NCI-H748 treated with DMSO at 0.1 percent for 48 hours (cell line): ENCODE data around the gene VAV2.

ENCODE experiments used
- DNase-seq: peaks from one replicate; lab custom pipeline; 2025; lab: John Stamatoyannopoulos, UW

Gene VAV2

DNA sequence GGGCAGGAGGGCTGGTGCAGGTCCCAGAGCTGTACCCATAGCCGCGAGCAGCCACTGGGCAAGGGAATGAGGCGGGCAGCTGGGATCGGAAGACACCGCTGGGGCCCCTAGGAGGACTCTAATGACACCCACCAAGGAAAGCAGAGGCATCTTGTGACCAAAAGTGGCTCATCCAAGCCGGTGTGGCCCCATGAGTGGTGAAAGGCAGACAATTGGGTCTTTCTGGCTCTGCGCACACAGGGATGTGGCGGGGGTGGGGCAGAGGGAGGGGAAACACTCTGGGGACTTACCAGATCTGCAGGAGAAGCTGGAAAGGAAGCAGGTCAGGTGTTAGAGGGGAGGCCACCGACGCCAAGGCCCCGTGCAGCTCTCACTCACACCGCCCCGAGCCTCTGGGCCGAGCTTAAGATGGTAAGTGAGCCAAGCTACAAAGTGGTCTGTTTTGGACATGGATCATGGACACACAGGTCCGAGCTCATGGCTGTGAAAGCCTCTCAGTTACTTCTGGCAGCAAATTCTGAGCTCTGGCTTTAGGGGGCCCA is 211.6 kb downstream of the VAV2 start:
- DNase-seq = no peak

DNA sequence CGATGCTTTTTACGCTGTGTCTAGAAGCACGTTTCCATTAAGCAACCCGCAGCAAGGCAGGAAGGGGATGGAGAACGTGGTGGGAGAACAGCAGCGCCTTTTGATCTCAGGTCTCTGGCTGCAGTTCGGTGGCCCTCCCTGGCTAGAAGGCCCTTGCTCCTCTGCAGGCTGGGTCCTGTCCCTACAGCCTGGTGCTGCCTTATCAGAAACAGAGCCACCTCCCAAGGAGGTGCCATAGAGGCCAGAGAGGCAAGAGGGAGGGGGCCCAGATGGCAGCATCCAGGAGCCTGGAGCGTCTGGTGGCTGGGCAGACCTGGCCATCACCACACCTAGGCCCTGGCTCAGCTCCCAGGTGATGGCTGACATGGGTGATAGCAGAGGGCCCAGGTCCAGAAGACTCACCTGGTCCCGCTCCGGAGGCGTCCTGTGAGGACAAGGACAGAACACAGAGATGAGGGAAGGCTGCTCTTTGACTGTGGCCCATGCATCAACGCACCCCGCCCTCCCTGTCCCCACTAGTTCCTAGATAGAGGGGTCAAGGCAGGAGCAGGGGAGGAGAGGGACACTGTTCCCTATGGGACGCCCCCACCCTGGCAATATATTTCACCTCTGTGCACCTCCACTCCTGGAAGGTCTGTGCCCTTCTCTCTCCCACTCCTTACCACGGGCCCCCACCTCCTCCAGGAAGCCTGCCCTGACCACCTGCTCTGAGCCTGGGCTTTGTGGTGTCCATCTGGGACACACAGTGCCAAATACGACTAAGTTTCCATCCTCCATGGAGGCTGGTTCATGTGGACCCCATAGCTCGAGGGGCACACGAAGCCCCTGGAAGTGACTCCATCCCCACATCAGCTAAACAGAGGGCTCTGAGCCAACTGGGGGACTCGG is 212.4 kb downstream of the VAV2 start:
- no peak for DNase-seq

DNA sequence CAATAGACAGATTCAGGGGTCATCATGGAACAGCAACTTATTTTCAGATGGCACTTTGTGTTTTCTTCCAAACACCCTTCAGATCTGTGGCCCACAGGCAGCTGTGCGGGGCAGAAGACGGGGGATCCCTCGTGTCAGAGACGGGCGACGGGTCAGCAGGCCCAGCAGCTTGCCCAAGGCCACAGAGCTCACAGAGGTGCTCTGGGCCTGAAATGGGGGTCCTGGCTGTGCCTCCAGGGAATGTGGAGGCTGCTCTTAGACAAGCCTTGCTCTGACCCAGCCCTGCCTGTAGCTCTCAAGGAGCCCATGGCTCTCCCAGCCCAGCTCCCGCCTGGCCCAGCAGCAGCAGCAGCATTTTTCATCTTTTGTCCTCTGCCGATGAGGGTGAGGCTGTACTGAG is 213.0 kb downstream of the VAV2 start:
- no peak for DNase-seq

DNA sequence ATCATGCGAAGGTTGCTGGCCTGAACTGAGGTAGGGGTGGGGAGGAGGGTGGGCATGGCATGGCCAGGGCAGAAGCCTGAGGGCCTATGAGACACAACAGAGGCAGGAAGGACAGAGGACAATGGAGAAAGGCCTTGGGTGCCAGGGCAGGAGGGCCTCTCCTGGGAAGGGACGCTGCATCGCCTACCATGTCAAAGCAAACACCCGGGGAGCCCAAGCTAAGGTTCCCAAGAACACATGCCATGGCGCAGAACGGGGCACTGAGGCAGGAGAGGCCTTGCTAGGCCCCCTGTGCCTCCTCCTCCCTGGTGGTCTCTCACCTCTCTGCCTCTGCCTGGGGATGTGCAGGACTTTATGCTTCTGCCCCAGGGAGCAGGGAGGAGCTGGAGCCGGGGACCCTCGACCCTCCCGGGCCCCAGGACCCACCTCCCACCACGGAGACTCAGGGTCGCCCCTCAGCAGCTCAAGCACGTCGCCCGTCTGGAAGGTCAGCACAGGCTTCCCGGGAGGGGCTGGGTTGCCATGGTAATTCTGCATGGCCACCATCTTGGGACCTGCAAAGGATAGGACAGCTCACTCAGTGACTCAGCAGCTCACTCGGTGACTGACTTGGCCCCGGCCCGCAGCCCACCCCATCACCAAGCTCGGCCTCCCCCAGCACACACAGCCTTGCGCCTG is 213.6 kb downstream of the VAV2 start:
- no peak for DNase-seq

DNA sequence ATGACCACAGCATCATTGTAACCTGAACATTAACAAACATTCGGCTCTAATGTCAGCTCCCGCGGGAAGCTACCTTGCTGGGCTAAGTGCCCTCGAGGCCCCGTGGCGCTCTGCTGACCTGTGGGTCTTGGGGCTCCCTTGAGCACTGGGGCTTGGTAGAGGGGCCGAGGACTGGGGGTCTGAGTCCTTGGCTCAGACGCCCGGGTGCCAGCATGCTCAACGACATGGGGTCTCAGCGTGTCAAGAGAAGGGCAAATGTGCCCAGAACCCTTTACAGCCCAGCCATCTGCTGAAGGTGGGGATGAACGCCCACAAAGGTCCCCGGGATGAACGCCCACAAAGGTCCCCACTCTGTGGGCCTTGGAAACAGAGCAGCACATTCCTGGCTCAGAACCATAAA is 214.3 kb downstream of the VAV2 start:
- no peak for DNase-seq

DNA sequence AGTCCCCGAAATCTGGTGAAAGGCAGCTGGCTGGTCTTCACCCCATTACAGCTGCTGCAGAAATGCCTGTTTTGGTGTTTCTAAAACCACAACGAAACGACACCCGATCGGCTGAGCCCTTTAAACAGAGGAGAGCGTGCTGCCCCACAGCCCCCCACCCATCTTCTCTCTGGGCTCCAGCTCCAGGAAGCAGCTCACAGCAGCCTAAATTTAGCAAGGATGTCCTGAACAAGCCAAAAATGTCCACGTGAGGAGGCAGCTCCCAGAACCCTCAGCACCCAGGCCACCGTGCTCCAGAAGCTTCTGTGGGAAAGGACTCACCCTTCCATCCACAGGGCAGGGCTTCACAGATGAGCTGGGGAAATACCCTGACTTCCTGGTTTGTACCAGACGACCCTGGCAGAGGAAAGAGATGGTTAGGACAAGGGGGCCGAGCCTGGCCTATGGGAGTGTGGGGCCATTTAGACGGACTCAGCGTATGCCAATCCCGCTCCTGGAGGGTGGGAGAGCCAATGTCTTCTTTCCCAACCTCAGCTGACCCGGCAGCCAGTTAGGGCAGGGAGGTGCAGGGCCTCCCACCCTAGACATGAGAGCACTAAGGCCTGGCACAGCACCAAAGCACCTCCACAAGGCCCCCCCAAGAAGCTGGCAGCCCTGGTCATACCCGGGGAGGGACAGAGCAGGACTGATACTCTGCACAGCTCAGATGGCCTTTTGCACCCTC is 214.9 kb downstream of the VAV2 start:
- no peak for DNase-seq

DNA sequence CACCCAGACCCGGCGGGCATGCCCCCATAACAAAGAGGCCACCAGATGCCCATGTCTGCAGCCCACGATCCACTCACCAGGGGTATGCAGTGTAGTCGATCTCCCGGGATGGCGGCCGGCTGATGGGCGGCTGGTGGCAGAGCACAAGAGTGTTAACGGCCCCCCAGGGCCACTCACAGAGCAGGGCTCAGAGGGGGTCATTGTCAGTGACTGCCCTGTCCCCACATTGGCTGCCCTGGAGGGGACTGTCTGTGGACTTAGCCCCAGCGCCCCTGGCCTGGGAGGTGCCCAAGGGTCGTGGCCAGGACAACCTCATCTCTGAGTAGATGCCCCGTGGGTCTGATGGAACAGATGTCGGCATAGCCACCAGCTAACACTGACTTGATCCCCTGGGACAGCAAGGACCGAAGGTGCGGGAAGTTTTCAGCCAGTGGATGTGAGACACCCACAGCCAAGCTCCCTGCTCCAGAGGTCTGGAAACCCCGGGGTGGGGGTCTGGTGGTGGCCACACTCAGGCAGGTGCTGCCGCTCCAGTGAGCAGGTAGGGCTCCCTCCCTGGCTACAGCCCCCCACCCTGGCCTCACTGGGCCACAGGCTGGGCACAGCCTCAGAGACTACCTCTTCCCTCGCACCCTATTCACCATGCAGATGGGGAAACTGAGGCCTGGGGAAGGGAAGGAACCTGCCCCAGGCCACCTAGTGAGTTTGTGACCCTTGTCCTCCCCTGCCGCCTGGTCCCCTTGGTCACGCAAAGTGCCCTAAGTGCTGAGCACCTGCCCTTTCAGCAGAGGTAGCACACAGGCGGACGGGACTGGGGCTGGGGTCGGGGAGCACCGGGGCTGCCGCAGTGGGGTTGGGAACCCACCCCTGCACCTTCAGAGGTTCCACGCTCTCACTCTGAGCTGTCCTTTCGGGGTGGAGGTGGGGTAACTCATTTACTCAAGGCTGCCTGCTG is 215.9 kb downstream of the VAV2 start:
- DNase-seq = no peak

DNA sequence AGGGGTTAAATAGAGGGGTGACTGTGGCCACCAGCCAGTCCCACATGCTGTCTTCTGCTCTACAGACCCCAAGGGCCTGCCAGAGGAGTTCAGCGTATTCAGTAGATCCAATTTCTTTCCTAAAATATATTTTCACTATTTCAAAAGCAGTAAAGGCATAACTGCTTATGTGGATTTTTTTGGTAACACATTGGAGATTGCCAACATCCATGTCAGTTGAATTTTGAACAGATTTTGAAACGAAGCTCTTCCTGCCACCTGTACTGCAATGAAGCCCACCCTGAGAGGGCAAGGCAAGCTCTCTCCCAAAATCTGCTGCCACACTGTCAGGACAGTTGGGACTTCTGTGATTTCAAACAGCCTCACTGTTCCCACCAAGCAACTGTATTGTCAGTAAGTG is 216.8 kb downstream of the VAV2 start:
- no peak for DNase-seq

DNA sequence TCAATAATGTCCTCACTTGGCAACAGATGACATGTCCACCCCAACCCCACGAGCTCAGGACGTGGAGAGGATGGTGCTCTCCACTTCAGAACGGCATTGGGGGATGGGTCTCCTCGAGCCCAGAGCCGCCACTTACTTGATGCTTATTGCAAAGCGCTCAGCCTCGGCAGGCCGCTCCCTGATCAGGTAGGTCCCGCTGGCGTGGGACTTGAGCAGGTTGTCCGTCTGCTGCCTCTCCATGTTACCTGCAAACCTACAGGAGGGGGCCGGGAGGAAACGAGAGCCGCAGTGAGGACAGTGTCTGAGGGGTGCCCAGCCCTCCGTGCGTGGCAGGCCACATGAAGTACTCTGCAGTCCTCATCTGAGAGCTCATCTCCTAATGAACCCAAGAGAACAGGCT is 217.3 kb downstream of the VAV2 start:
- DNase-seq = no peak

DNA sequence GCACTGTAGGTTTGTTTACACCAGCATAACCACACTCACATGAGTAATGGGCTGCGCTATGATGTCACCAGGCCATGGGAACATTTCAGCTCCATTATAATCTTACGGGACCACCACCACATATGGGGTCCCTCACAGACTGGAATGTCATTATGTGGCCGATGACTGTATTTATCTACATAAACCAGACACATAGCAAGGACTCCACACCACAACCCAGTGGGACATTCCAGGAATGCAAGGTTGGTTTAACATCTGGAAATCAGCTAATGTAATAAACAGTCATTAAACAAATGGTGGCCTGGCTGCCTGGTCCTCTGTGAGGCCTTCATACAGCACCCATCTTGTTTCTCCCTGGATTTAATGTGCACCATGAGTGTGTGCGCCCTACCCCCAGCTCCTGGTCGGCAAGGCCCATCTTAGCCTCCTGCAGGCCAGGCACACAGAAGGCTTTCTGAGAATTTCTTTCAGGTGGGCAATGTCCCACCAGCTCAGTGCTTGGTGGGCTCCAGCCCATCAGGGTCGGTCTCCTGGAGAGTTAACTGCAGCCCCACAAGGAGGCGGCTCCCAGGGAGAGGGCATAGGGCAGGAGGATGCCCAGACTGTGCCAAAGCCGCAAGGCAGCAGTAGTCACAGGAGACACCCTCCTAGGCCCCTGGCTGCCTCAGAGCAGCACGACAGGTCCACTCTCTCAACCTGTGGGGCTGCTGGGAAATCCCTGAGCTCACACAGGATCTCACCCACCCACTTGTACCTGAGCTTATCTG is 218.1 kb downstream of the VAV2 start:
- DNase-seq = no peak

DNA sequence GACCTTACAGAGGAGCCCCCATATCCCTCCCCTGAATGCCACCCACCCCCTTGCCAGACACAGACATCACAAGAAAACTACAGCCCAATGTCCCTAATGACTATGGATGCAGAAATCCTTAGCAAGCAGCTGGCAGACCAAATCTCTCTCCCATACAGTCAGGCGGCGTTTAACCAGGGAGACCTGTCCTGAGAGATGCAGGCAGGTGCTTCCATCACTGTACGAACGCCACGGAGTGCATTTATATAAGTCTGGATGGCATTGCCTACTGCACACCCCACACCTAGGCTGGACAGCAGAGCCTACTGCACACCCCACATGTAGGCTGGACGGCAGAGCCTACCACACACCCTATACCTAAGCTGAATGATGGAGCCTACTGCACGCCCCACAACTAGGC is 219.5 kb downstream of the VAV2 start:
- DNase-seq = no peak

DNA sequence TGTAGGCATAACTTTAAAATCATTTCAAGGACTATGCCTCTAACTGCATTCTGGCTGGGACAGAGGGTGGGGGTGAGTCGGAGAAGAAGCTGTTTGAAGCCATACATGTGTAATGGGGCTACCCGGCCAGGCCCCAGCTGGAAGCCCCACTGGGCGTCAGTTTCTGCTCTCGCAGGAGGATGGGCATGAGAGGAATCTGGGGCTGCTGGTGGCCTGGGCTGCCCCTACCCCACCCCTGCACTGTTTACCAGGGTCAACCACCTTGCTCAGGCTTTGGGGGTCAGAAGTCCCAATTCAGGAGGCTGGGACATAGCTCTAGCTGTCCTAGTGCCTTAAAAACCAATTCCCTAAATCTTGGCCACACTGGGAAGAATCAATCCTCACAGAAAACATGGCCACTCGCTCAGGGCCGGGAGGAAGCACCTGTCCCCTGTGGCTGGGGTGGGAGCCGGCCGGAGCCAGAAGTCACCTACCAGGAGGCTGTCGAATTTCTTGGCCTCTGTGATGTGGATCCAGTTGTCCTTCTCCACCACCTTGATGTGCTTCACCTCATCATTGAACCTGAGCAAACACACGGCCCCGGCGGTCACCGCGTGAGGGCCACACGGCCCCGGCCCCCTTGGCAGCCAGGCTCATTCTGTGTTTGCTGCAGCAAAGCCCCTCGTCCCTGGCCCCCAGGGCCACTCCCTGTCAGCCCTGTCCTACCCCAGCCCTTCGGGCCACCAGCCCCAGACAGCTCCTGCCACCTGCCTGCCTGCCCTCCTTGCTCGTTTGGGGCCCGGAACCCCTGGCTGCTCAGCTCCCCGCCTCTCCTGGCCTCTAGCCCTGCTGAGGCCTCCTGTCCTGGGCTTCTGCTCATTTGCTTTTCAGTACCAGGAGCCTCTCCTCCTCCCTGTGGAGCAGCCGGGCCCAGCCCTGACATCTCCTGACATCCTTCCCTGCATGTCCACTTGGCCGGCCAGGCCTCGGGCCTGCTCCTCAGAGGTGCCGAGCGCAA is 220.3 kb downstream of the VAV2 start:
- DNase-seq = no peak

DNA sequence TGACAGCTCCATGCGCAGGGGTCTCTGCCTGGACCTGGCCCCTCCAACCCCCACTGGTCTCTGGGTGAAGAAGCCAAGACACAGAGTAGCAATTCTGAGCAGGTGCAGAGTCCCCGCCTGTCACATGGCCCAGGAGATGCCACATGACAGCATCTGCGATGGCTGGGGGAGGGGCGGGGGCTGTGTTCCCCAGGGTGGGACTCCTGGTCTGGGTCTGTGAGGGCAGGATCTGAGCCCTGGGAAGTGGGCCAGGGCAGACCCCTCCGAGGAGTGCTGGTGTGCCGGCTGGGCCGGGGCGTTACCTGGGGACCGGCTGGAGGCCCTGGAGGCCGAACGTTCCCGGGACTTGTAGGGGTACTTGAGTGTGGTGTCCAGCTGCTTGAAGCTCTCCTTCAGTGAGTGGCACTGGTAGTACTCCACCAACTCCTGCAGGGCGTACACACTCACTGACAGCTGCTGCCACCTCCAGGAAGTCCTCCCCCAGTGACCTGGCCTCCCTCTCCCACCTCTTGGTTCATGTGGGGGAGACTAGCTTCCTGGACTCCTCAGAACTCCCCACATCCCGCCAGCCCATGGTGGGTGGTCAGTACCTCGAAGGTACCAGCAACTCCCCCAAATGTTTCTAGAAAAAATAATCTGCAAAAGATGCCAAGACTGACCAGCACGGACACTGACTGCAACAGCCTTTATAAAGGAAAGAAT is 221.9 kb downstream of the VAV2 start:
- no peak for DNase-seq

DNA sequence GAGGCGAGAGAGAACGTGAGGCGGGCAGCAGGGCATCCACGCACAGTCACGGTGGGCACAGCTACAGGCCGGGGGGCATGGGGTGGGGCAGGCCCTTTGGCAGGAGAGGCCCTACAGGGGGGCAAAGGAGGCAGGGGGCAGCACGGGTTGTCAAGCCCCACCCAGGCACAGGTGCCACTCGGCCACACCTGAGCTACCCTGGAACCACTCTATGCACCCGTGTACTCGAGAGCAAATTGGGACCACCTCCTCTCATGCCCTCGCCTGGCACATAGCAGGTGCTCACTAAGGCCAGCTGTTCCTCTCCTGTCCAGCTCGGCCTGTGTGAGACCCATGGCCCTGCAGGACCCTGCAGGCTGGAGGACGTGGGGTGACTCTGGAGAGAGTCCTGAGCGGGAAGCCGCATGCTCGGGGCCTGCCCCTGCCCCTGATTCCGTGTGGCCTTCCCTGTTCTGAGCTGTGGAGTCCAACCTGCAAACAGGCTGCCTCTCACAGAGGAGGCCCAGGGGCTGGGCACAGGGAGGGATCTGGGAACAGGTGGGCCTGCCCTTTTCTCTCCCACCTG is 222.5 kb downstream of the VAV2 start:
- no peak for DNase-seq

DNA sequence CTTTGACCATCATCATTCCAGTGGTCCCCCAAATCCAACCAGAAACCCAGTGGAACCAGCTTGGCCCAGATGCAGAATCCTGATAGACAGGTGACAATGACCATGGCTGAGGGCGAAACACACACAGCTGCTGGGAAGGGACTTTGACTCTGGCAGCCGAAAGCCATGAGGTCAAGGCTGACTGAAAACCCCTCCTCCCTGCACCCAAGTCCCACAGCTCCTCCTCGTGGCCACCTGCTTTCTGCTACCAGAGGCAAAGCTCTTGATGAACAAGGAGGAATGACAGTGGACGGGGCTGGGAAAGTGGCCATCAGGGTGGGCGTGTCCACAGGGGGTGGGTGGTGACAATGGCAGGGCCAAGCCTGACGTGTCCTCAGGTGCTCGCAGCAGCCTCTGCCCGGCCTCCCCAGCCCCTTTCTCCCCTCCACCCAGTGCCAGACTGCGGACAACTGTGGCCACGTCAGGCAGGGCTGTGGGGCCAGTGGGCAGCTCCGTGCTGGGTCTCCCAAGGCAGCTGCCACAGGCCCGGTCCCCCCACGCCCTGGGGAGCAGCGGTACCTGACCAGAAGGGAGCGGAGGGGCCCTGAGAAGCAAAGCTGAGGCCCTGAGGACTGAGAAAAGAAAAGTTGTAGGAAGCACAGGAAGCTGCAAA is 223.1 kb downstream of the VAV2 start:
- DNase-seq = no peak

DNA sequence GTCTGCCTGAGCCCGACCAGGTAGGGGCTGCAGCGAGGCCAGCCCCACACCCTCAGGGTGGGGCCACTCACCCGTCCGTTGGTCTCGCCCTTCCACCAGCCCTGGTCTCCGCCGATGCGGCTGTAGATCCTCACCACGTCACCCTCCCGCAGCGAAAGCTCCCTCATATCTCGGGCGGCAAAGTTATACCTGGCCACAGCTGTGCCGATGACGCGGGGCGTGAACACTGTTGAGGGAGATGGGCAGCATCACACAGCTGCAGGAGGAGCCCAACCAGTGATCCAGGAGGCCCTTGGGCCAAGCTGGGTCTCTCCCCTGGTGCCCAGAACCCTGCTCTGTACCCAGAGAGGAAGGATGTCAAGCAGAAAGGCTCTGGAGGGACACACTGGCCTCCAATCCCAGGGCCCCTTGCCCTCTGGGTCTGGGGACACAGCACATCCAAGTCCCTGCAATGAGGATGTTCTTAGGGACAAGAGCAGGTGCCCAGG is 223.7 kb downstream of the VAV2 start:
- DNase-seq = no peak

DNA sequence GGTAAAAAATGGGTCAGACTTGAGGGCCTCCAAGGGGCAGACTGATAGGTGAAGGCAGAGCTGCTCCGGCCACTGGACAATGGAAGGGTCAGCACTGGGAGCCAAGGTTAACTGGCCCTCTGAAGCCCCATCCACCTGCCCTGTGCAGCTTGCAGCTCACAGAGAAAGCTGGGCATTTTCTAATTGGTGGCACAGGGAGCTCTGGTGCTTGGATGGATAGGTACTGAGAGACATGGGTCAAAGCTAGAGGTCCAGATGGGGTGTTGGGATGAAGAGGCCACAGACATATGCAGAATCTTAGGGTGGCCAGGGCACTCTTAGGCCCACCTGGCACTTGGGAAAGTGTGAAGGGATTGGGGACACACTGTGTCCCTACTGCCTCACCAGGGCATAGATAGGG is 224.5 kb downstream of the VAV2 start:
- DNase-seq = no peak

DNA sequence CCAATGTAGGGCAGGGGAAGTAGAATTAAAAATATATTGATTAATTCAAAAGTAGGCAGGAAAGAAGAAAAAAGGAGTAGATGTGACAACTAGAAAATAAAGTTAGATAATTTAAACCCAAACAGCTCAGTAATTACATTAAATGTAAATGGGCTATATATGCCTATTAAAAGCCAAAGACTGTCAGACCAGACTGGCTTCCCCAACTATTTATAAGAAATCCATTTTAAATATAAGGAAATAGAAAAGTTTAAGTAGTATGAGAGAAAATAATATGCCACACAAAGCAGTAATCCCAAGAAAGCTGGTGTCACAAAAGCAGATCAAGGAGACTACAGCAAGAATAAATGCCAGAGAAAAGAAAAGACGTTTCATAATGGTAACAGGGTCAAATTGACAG is 225.1 kb downstream of the VAV2 start:
- no peak for DNase-seq
